Osteoblast (primary cell): ENCODE data around the gene RCC1. TPM values are rescaled to one million over a fixed set of nuclear protein-coding genes. Genes with fewer than 3 reads are reported as not detected.
A peak's percentile ranks its signal among the peaks of the same experiment; 100 is the strongest.

Experiments used
- DNase-seq: peaks from one replicate; pipeline ENCODE4 v3.0.0; 2011; ENCODE audit warnings: low spot score, mixed read lengths; ENCODE audit not compliant: insufficient read length; ENCODE audit errors: missing footprints
- H2AFZ ChIP-seq: 2 replicates; pipeline ENCODE4 v1.6.0; 2011; ENCODE audit warnings: mild to moderate bottlenecking, low read length
- H3K27ac ChIP-seq: 2 replicates; pipeline ENCODE4 v1.5.1; 2011; ENCODE audit warnings: mild to moderate bottlenecking, low read depth, low read length, moderate library complexity
- H3K27me3 ChIP-seq: 2 replicates; pipeline ENCODE4 v1.6.0; 2012; ENCODE audit warnings: mild to moderate bottlenecking, control low read depth, inconsistent platforms, low read length, moderate library complexity; ENCODE audit not compliant: insufficient read depth
- H3K36me3 ChIP-seq: 2 replicates; pipeline ENCODE4 v1.5.1; 2011; ENCODE audit warnings: mild to moderate bottlenecking, low read length, control low read depth, moderate library complexity; ENCODE audit not compliant: insufficient read depth
- H3K4me1 ChIP-seq: 2 replicates; pipeline ENCODE4 v1.5.1; 2011; ENCODE audit warnings: mild to moderate bottlenecking, low read length, control low read depth, moderate library complexity; ENCODE audit not compliant: insufficient read depth
- H3K4me2 ChIP-seq: 2 replicates; pipeline ENCODE4 v1.6.0; 2011; ENCODE audit warnings: mild to moderate bottlenecking, low read length; ENCODE audit not compliant: insufficient read depth
- H3K4me3 ChIP-seq: fragments of 200-600 bp; sonication (generic); 3 replicates; pipeline ENCODE4 v1.5.1; 2012; ENCODE audit warnings: mild to moderate bottlenecking, low read length, inconsistent platforms; ENCODE audit not compliant: insufficient read depth
- H3K79me2 ChIP-seq: 2 replicates; pipeline ENCODE4 v1.6.0; 2012; ENCODE audit warnings: mild to moderate bottlenecking, low read length, control low read depth, inconsistent platforms; ENCODE audit not compliant: insufficient read depth
- H3K9me3 ChIP-seq: 2 replicates; pipeline ENCODE4 v1.5.1; 2011; ENCODE audit warnings: low read depth, low read length, control low read depth
- H4K20me1 ChIP-seq: 2 replicates; pipeline ENCODE4 v1.6.0; 2012; ENCODE audit warnings: mild to moderate bottlenecking, low read length, control low read depth; ENCODE audit not compliant: insufficient read depth
- CTCF ChIP-seq: IDR thresholded peaks from 2 replicates; pipeline ENCODE4 v1.5.1; 2011; ENCODE audit warnings: mild to moderate bottlenecking, low read depth, low read length, moderate library complexity; ENCODE audit errors: extremely low read depth
- total RNA-seq: library from RNA; depleted of rRNA; stranded (reverse); fragments of >200 nt; gene quantifications from 2 replicates; pipeline ENCODE4 v1.2.3, GENCODE V29; 2012

RCC1 gene
- total RNA-seq, 1 donor: 35.1 TPM

GRCh38 chr1:28507247-28507645 is 1.4 kb downstream of the RCC1 start:
- H3K79me2 ChIP-seq: peaks cover 36% of the 10 kb centered on the region
- H3K4me1 ChIP-seq: peaks cover 31% of the 10 kb centered on the region
- H3K4me2 ChIP-seq: peak overlapping the region; percentile 91
- peaks cover 37% of the 10 kb centered on the region for H4K20me1 ChIP-seq
- peak overlapping the region; percentile 90 for H3K27ac ChIP-seq
- H3K4me3 ChIP-seq: peak overlapping the region; percentile 78
- H3K36me3 ChIP-seq: peaks cover 54% of the 10 kb centered on the region
- no peaks in the 10 kb centered on the region for H3K27me3 ChIP-seq
- no peak overlapping the region for H2AFZ ChIP-seq
- no peak for DNase-seq
- TF ChIP-seq CTCF: no peak
- H3K9me3 ChIP-seq: no peaks in the 10 kb centered on the region

- Histone ChIP-seq H3K4me2 (peak overlapping the region; percentile 91), H3K4me1 (peaks cover 31% of the 10 kb centered on the region), H3K4me3 (peak overlapping the region; percentile 78), H3K36me3 (peaks cover 59% of the 10 kb centered on the region), H4K20me1 (peaks cover 42% of the 10 kb centered on the region), H3K9me3 (no peaks in the 10 kb centered on the region), H3K27me3 (no peaks in the 10 kb centered on the region), H3K79me2 (peaks cover 36% of the 10 kb centered on the region), H2AFZ (no peak overlapping the region), H3K27ac (peak overlapping the region; percentile 90)
- DNase-seq: no peak
- no peak for TF ChIP-seq CTCF
Measured at GRCh38 chr1:28507646-28508434, 2.0 kb downstream of the RCC1 start.

GRCh38 chr1:28508435-28508754 is 2.6 kb downstream of the RCC1 start:
- peaks cover 60% of the 10 kb centered on the region for H3K36me3 ChIP-seq
- DNase-seq: no peak

More at GRCh38 chr1:28508435-28508754, 2.6 kb downstream of the RCC1 start:
- no peaks in the 10 kb centered on the region for H3K9me3 ChIP-seq
- peaks cover 36% of the 10 kb centered on the region for H3K79me2 ChIP-seq
- TF ChIP-seq CTCF: no peak
- H3K27me3 ChIP-seq: no peaks in the 10 kb centered on the region
- peaks cover 31% of the 10 kb centered on the region for H3K4me1 ChIP-seq
- peak overlapping the region; percentile 90 for H3K27ac ChIP-seq
- no peak overlapping the region for H2AFZ ChIP-seq
- peak overlapping the region; percentile 91 for H3K4me2 ChIP-seq
- peak overlapping the region; percentile 78 for H3K4me3 ChIP-seq
- H4K20me1 ChIP-seq: peaks cover 47% of the 10 kb centered on the region
